ENCODE measurements around the gene SLC25A36. TPM values are rescaled to one million over a fixed set of nuclear protein-coding genes. Genes with fewer than 3 reads are reported as not detected.

The SLC25A36 gene
- total and polyA plus RNA-seq, 10 donors: 19.1 to 82.5 (median 54.3) TPM

GRCh38 chr3:140917772-140918171, 23.9 kb upstream of the SLC25A36 start:
- no peak for DNase-seq
- 76 to 84% (median 78%) methylated on average over 4 to 5 of the region's 5 CpGs for WGBS, 5 donors
- TF ChIP-seq POLR2A (IDR thresholded peaks at IDR 0.05): no peak
- TF ChIP-seq POLR2AphosphoS5 (IDR thresholded peaks at IDR 0.05): no peak
- TF ChIP-seq CTCF (IDR thresholded peaks at IDR 0.05 in 8 of 11, conservative IDR thresholded peaks at IDR 0.05 in 3 of 11): no peak
- Histone ChIP-seq H3K36me3 (no peaks in the 10 kb centered on the region), H3K9me3 (no peaks in the 10 kb centered on the region), H3K27ac (no peak overlapping the region), H3K4me1 (no peaks in the 10 kb centered on the region), H3K4me3 (no peak overlapping the region), H3K27me3 (replicated peaks in 1 of 7) (peaks cover 0 to 27% (median 0%) of the 10 kb centered on the region in 7 donors)
- intact Hi-C loops (cut with DNase I; ENCODE audit: low total_unique reads): no loop called here

- Histone ChIP-seq H3K27me3 (replicated peaks in 1 of 7) (peaks cover 0 to 15% (median 0%) of the 10 kb centered on the region in 7 donors), H3K4me3 (no peak overlapping the region), H3K4me1 (no peaks in the 10 kb centered on the region), H3K27ac (no peak overlapping the region), H3K9me3 (no peaks in the 10 kb centered on the region), H3K36me3 (no peaks in the 10 kb centered on the region)
- WGBS, 5 donors: 73 to 86% (median 81%) methylated on average over 2 of the region's 2 CpGs
- TF ChIP-seq CTCF (IDR thresholded peaks at IDR 0.05 in 8 of 11, conservative IDR thresholded peaks at IDR 0.05 in 3 of 11) (no peak), POLR2A (IDR thresholded peaks at IDR 0.05) (no peak), POLR2AphosphoS5 (IDR thresholded peaks at IDR 0.05) (no peak)
- intact Hi-C loops (cut with DNase I; ENCODE audit: low total_unique reads): no loop called here
- DNase-seq: no peak
These were observed 21.6 kb upstream of the SLC25A36 start for GRCh38 chr3:140920029-140920428.

DNA sequence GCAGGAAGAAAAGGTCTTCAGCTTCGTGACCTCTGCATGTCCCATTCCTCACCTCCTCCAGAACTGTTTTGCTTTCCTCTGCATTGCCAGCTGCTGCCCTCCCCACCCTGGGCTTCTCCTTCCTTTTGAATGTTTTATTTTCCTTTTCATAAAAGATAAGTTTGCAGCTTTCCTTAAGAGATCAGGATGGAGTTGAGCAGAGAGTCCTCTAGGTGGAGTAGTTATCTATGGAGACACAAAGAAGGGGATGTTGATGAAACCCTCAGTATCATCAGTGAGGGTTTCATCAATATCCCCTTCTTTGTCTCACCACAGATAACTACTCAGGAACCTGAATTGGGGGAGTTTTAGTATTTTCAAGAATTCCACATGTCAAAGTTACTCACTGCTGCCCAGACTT, 19.0 kb upstream of the SLC25A36 start:
- Histone ChIP-seq H3K9me3 (no peaks in the 10 kb centered on the region), H3K4me3 (no peak overlapping the region), H3K4me1 (no peaks in the 10 kb centered on the region), H3K27me3 (replicated peaks in 1 of 7) (peaks cover 0 to 15% (median 0%) of the 10 kb centered on the region in 7 donors), H3K27ac (no peak overlapping the region), H3K36me3 (no peaks in the 10 kb centered on the region)
- TF ChIP-seq POLR2A (IDR thresholded peaks at IDR 0.05): no peak
- peak in 6 of 11 experiments; percentile 12 to 45 (median 30) for TF ChIP-seq CTCF (IDR thresholded peaks at IDR 0.05 in 8 of 11, conservative IDR thresholded peaks at IDR 0.05 in 3 of 11)
- DNase-seq: no peak
- intact Hi-C loops (cut with DNase I; ENCODE audit: low total_unique reads): no loop called here
- WGBS, 5 donors: 26 to 36% (median 30%) methylated on average over 1 of the region's 1 CpG

DNA sequence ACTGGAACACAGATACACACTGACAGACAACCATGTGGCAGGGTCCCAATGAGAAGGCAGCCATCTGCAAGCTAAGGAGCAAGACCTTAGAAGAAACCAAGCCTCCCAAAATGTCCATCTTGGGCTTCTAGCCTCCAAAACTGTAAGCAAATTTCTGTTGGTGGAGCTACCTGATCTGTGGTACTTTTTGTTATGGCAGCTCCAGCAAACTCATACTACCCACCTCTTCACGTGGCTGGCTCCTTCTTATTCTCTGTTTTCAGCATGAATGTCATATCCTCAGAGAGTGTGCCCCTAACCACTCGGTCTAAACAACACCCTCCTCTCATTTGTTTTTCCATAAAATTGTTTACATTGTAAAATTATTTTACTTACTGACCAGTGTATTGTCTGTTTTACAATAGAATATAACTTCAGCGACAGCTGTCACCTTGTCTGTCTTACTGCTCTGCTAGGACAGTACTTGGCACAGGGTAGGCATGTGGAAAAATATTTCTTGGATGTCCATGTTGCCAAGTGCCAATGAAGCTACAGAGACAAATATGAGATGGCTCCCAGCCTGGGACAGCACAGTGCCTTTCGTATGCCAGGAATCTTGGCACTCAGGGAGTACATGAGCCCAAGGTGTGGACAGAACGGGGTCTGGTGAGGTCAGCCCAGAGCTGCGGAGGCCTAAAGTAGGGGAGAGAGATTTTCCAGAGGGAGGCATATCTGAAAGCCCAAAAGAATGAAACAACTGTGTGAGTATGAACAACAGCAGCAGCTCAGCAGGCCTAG, 17.4 kb upstream of the SLC25A36 start:
- TF ChIP-seq CTCF (IDR thresholded peaks at IDR 0.05 in 8 of 11, conservative IDR thresholded peaks at IDR 0.05 in 3 of 11) (no peak), POLR2A (IDR thresholded peaks at IDR 0.05) (no peak), POLR2AphosphoS5 (IDR thresholded peaks at IDR 0.05) (no peak)
- 82 to 91% (median 86%) methylated on average over 6 of the region's 6 CpGs for WGBS, 5 donors
- H3K27me3 ChIP-seq (replicated peaks in 1 of 7): peaks cover 0 to 16% (median 0%) of the 10 kb centered on the region in 7 donors
- H3K9me3 ChIP-seq: no peaks in the 10 kb centered on the region
- no peak for DNase-seq
- no peak overlapping the region for H3K4me3 ChIP-seq
- H3K36me3 ChIP-seq: no peaks in the 10 kb centered on the region
- H3K4me1 ChIP-seq: no peaks in the 10 kb centered on the region
- intact Hi-C loops (cut with DNase I; ENCODE audit: low total_unique reads): no loop called here
- H3K27ac ChIP-seq: no peak overlapping the region

Data from spleen (tissue), 11 donors.